GM11168 (cell line): ENCODE data around the gene DEPDC1B.
"Not testable (repeated sequence)": the region's sequence is repeated elsewhere in the genome, so short reads cannot be mapped to it uniquely, and the experiment has no call there.

Experiments
- in situ Hi-C: fragments of 300-500 bp; cut with MboI; formaldehyde crosslinking; loops from one replicate; pipeline ENCODE4 v1.12.0; 2022; ENCODE audit warnings: low sequenced_read_pairs; ENCODE audit not compliant: unreplicated experiment

Gene DEPDC1B

GRCh38 chr5:60699609-60700415, at the start of gene DEPDC1B:
Gene DEPDC1B (minus strand): TSS chr5:60700166. CDS start chr5:60700093, 73 bp downstream.
- in situ Hi-C loops: loop anchor here (10.0 kb wide), 1 partner anchor 145 kb away; the partner anchor contains the start of gene ELOVL7

- in situ Hi-C loops: no loop called here
Measured at GRCh38 chr5:60744682-60745081, 44.7 kb upstream of the DEPDC1B start.

- in situ Hi-C loops: no loop called here
Measured at GRCh38 chr5:60743511-60744314, 43.7 kb upstream of the DEPDC1B start.

GRCh38 chr5:60740322-60740721, 40.4 kb upstream of the DEPDC1B start:
- in situ Hi-C loops: no loop called here

- in situ Hi-C loops: no loop called here
Measured at GRCh38 chr5:60738933-60739332, 39.0 kb upstream of the DEPDC1B start.

GRCh38 chr5:60738461-60738860, 38.5 kb upstream of the DEPDC1B start:
- in situ Hi-C loops: no loop called here

- in situ Hi-C loops: not testable (repeated sequence)
Measured at GRCh38 chr5:60730858-60731257, 30.9 kb upstream of the DEPDC1B start.

GRCh38 chr5:60727033-60727679, 27.2 kb upstream of the DEPDC1B start:
- in situ Hi-C loops: no loop called here

GRCh38 chr5:60724126-60724525, 24.2 kb upstream of the DEPDC1B start:
- in situ Hi-C loops: no loop called here

- in situ Hi-C loops: no loop called here
Measured at GRCh38 chr5:60722416-60722815, 22.4 kb upstream of the DEPDC1B start.

GRCh38 chr5:60719329-60719728, 19.4 kb upstream of the DEPDC1B start:
- in situ Hi-C loops: no loop called here

- in situ Hi-C loops: no loop called here
Measured at GRCh38 chr5:60718166-60718892, 18.4 kb upstream of the DEPDC1B start.

GRCh38 chr5:60715201-60715928, 15.4 kb upstream of the DEPDC1B start:
- in situ Hi-C loops: not testable (repeated sequence)

- in situ Hi-C loops: no loop called here
Measured at GRCh38 chr5:60712950-60713349, 13.0 kb upstream of the DEPDC1B start.

- in situ Hi-C loops: not testable (repeated sequence)
Measured at GRCh38 chr5:60711892-60712291, 11.9 kb upstream of the DEPDC1B start.

- in situ Hi-C loops: no loop called here
Measured at GRCh38 chr5:60710362-60710761, 10.4 kb upstream of the DEPDC1B start.

- in situ Hi-C loops: no loop called here
Measured at GRCh38 chr5:60705144-60705543, 5.2 kb upstream of the DEPDC1B start.

- in situ Hi-C loops: no loop called here
Measured at GRCh38 chr5:60703944-60704343, 4.0 kb upstream of the DEPDC1B start.

- in situ Hi-C loops: no loop called here
Measured at GRCh38 chr5:60701321-60701968, 1.5 kb upstream of the DEPDC1B start.
